GM12874 (cell line): Measurements from ENCODE around the gene CYB561D2.

ENCODE experiments used
- TF ChIP-seq, protein P1 (sequence below): IDR thresholded peaks from 2 replicates; pipeline ENCODE4 v1.5.1; 2011; ENCODE audit warnings: low read depth, mild to moderate bottlenecking, control low read depth, low read length, moderate library complexity; ENCODE audit not compliant: insufficient read depth

Gene CYB561D2

DNA sequence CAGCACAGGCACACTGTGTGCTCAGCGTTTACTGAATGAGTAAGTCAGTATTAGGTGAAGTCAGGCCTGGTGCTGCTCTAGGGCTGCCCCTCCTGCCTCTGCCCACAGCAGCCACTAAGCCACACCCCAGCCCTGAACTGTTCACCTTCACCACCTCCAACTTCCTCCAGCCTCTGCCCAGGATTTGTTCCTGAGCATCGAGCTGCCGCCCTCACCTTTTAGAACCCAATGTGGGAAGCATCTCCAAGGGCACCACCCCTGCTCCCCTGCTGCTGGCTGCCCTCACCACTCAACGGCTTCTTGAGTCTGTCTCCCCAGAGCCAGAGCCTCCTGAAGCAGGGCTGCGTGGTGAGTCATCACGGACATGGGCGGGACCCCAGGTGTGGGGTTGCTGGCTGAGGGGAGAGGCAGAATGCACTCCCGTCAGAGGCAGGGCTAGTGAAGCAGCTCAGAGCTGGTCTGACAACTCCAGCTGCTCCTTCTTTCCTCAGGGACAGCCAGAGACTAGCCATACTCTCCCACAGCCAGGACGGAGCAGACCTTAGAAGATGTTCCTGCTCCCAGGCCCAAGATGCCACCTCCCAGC is 33.9 kb upstream of the CYB561D2 start:
- TF ChIP-seq, protein P1, sequence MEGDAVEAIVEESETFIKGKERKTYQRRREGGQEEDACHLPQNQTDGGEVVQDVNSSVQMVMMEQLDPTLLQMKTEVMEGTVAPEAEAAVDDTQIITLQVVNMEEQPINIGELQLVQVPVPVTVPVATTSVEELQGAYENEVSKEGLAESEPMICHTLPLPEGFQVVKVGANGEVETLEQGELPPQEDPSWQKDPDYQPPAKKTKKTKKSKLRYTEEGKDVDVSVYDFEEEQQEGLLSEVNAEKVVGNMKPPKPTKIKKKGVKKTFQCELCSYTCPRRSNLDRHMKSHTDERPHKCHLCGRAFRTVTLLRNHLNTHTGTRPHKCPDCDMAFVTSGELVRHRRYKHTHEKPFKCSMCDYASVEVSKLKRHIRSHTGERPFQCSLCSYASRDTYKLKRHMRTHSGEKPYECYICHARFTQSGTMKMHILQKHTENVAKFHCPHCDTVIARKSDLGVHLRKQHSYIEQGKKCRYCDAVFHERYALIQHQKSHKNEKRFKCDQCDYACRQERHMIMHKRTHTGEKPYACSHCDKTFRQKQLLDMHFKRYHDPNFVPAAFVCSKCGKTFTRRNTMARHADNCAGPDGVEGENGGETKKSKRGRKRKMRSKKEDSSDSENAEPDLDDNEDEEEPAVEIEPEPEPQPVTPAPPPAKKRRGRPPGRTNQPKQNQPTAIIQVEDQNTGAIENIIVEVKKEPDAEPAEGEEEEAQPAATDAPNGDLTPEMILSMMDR = no peak

- TF ChIP-seq, protein P1 = no peak
Measured at GRCh38 chr3:50317300-50317699, 33.4 kb upstream of the CYB561D2 start.

GRCh38 chr3:50318163-50318562 is 32.5 kb upstream of the CYB561D2 start:
- TF ChIP-seq, protein P1 = no peak

DNA sequence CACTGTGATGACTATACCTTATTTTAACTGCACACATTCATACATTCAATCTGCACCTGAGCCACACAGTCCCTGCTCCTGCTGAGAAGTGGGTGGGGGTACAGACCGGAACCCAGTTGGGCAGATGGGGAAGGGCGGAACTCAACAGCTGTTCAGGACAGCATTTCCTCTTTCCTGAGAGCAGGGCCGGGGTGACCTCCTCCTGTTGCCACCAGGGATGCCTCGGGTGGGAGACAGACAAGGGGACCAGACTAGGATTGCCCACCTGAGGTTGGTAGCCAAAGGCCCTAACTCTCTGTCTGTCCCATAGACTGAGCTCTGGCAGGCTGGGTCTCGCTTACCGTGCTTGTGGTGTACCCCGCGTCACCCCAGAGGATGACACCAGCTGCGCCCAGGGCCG is 32.0 kb upstream of the CYB561D2 start:
- TF ChIP-seq, protein P1 = no peak

DNA sequence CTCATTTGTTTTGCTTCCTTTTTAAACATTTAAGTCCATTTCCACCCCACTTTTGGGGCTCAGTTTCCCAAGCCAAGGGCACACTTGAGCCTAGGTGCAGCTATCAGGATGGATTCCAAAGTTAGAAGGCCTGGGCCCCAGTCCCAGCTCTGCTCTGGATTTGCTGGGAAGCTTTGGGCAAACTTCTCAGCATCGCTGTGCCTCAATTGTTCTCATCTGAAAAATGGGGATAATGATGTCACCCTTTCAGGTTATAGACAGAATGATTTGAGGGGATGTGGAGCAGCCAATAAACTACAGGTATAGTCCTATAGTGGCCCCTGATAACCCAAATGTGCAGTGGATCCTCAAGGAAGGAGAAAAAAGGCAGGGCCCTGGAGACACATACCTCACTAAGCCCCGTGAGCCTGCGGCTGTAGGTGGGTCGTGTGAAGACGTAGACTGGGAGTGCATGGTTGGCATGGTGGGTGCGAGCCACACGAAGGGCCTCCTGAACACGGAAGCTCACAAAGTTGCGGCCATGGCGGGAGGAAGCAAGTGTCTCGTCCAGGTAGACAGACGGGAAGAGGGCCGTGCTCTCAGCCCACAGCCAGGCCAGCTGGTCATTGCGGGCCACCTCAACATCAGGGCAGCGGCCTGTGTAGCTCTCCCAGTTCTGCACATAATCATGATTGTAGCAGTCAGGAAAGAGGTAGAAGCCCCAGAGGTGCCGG is 31.3 kb upstream of the CYB561D2 start:
- TF ChIP-seq, protein P1 = no peak

DNA sequence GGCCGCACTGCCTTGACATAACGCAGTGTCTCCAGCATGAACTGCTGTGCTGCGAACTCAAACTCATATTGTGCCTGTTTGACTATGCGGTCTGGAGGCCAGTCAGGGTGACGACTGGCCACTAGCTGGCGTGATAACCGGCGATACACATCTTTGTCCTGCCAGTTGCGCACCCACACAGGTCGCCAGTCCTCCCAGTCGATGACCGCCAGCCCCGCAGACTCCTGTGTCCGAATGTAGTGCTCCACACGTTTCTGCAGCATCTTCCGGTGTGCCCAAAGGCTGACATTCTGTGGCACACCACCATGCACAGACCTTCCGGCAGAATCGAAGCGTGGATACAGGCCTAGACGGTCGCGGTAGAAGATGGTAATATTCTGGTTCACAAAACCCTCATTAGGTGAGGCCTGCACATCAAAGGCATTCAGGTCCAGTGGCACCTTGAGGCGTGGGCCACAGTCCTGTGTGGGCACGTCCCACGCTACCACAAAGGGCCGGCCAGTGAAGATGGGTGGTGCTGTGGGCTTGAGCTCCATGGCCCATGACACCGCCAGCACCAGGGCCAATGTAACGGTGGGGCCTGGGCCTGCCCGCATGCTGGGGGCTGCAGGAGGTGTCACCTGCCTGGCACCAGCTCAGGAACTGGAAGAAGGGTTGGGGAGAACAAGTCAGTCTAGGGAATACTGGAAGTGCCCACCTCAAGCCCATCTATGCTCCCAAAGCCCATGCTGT is 30.6 kb upstream of the CYB561D2 start:
- TF ChIP-seq, protein P1 = no peak

GRCh38 chr3:50320853-50321335 is 29.8 kb upstream of the CYB561D2 start:
- TF ChIP-seq, protein P1 = no peak
